Measurements from ENCODE around the gene C1QTNF1.
"Not testable (repeated sequence)": the region's sequence is repeated elsewhere in the genome, so short reads cannot be mapped to it uniquely, and the experiment has no call there.

Gene C1QTNF1

GRCh38 chr17:79052131-79052530 lies 28.2 kb downstream of the C1QTNF1 start:
- no peak for DNase-seq (ENCODE audit: low read depth, low spot score)

GRCh38 chr17:79053251-79053925 lies 29.4 kb downstream of the C1QTNF1 start:
- DNase-seq (ENCODE audit: low read depth, low spot score): peak; percentile 27

- DNase-seq (ENCODE audit: low read depth, low spot score): no peak
These were observed 30.4 kb downstream of the C1QTNF1 start for GRCh38 chr17:79054200-79054960.

DNA sequence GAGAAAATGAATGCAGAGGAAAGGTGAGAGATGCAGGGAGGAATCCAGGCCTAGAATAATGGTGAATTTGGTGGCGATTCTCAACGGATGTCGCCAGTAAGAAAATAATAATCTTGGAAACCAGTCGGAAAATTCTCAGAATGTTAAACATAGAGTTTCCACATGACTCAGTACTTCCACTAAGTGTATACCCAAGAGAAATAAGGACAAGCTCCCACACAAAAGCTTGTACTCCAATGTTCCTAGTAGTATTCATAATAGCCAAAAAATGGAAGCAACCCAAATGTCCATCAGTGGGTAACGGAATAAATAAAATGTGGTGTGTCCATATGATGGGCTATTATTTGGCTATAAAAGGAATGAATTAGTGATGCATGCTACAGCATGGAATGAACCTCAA lies 31.2 kb downstream of the C1QTNF1 start:
- no peak for DNase-seq (ENCODE audit: low read depth, low spot score)

GRCh38 chr17:79057737-79058385 lies 33.9 kb downstream of the C1QTNF1 start:
- no peak for DNase-seq (ENCODE audit: low read depth, low spot score)

- DNase-seq (ENCODE audit: low read depth, low spot score): no peak
These were observed 38.7 kb downstream of the C1QTNF1 start for GRCh38 chr17:79062691-79063090.

DNA sequence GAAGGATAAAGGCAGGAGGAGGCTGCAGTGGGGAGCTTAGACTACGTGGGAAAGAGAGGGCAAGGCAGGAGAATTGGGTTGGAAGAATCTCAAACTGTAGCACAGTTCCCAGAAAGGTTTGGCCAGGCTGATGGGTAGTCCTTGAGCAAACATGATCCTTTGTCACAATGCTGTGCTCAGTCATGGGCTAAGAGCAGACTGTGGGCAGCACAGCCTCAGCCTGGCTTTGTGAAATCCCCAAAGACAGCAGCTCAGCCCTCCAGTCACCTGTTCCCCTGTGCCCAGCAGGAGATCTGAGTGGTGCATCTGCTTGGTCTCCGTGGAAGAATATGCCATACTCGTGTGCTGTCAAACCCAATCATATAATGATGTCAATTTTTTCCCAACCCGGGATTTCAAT lies 40.1 kb downstream of the C1QTNF1 start:
- no peak for DNase-seq (ENCODE audit: low read depth, low spot score)

- no peak for DNase-seq (ENCODE audit: low read depth, low spot score)
These were observed 41.2 kb downstream of the C1QTNF1 start for GRCh38 chr17:79065105-79065670.

DNA sequence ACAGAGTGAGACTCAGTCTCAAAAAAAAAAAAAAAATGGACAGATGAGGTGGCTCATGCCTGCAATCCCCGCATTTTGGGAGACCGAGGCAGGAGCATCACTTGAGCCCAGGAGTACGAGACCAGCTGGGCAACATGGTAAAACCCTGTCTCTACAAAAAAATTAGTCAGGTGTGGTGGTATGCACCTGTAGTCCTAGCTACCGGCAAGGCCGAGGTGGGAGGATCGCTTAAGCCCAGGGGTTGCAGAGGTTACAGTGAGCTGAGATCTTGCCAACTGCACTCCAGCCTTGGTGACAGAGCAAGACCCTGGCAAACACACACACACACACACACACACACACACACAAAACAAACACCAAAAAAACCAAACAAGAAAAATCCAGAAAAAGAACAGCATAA lies 43.0 kb downstream of the C1QTNF1 start:
- no peak for DNase-seq (ENCODE audit: low read depth, low spot score)

- no peak for DNase-seq (ENCODE audit: low read depth, low spot score)
These were observed 46.4 kb downstream of the C1QTNF1 start for GRCh38 chr17:79070266-79070880.

DNA sequence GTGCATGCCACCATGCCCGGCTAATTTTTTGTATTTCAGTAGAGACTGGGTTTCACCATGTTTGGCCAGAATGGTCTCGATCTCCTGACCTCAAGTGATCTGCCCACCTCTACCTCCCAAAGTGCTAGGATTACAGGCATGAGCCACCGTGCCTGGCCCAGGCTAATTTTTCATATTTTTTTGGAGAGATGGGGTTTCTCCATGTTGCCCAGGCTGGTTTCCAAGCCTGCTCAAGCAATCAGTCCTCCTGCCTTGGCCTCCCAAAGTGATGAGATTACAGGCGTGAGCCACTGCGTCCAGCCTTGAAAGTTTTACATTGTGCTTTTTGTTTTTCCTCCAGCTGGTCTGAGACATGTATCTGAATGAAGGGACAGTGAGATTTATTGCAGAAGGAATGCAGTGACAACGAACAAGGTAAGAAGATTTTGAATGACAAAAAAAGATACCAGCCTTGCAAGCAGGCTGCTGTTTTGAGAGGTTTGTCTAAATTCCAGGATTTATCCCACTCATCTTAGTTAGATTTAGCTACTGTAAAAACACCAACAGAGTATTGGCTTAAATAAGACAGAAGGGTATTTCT lies 47.3 kb downstream of the C1QTNF1 start:
- DNase-seq (ENCODE audit: low read depth, low spot score): no peak

DNA sequence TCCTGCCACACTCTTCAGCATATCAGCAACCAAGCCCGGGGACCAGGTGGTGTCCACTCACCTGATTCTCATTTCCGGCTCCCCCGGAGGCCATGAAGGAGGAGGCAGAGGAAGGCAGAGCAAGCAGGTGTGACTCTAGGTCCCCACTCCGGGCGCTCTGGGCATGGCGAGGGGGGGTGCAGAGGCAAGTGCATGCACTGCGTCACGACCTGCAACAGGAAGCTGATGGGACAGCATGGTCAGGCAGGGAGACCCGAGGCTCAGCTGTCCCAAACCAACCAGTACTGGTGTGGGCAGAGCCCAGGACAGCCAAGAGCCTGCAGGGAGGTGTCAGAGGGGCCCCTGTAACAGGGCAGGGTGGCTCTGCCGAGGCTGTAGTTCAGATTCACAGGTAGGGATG lies 48.6 kb downstream of the C1QTNF1 start:
- DNase-seq (ENCODE audit: low read depth, low spot score): no peak

DNA sequence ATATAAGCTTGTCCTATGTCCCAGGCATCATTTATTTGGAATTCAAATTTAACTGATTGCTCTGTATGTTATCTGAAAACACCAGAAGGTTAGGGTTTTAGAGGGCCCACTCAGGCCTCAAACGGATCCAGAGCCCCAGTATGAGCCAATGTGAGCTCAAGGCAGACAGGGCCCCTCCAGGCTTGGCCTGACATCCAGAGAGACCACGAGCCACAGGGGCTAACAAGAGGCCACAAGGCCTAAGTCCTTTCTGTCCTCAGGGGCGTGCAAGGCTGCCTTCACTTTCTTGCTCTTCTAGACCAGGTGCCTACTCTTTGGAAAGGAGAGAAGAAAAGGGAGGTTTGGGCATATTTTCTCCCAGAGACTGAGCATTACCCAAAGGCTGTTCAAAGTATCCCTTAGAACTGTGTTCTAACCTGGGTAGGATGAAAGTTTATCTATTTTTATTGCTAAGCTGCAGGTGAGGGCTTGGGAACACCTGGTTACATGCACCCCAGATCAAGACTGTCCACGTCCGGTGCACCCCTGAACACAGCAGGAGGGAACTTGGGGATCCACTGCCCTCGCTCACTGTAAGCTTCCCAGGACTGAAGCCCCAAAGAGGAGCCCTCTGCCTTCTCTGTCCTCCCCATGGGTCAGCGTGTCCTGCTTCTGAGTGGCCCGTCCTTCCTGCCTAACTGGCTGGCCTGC lies 49.2 kb downstream of the C1QTNF1 start:
- DNase-seq (ENCODE audit: low read depth, low spot score): no peak

DNA sequence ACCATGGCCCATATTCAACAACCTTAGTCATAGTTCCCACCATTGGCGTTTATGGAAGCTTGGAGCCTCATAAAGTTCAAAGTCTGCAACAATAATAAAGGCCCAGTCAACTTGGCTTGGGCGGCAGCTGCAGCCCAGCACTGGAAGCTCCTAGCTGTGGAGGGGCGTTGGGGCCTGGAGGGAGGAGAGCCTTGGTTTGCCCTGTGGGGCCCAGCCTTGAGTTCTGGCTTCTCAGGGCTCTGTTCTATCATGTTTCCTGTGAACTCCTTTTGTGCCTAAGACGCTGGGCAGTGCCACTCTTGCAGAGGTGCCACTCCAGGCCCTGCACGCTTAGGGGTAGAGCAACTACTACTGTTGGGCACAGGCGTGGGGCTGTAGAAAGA lies 49.7 kb downstream of the C1QTNF1 start:
- no peak for DNase-seq (ENCODE audit: low read depth, low spot score)

- DNase-seq (ENCODE audit: low read depth, low spot score): not testable (repeated sequence)
These were observed 50.2 kb downstream of the C1QTNF1 start for GRCh38 chr17:79074121-79074648.

DNA sequence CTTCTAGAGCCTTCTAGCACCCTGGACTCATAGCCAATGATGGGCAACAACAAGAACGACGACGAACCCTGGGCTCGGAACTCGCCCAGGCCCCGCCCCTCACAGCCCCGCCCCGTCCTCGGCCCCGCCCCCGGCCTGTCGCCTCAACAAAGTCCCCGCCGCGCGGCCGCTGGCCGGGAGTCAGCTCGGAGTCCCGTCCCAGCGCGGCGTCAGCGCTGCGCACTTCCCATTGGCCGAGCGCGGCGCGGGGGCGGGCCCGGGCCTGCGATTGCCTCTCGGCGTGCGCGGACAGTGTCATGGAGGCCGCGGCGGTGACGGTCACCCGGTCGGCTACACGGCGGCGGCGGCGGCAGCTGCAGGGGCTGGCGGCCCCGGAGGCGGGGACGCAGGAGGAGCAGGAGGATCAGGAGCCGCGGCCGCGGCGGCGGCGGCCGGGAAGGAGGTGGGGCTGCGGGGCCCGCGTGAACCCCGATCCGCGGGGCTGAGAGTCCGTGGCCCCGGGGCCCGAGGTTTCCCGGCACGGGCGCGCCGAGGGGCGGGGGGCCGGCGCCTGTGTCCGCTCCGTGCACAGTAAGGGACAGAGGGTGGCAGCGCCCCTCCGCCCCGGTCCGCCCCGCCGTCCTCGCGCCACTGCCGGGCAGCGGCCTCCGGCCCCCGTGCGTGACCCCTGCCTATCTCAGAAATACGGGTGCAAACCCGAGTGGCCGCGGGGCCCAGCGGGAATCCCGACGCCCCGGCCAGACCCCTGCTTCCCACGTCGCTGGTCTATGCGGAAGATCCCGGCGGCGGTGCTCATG lies 50.9 kb downstream of the C1QTNF1 start, which contains the start of gene ENGASE:
TSS of gene ENGASE (plus strand) at position 176 of the 797 bp plus-strand sequence. CDS start at position 297, 121 bp downstream.
- DNase-seq (ENCODE audit: low read depth, low spot score): peak; percentile 97

DNA sequence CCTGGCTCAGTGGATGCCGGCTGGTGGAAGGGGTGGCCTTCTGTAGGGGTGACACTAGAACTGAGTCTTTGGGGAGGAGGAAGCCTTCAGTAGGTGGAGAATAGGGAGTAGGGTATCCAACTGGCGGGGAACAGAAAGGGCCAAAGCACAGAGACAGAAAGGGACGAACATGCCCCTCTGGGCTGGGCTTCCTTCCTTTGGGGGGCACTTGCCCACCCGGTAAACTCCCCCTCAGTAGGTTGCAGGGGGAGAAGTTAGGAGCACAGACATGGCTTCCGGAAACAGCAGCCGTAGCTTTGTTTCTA lies 51.4 kb downstream of the C1QTNF1 start:
- DNase-seq (ENCODE audit: low read depth, low spot score): no peak

DNA sequence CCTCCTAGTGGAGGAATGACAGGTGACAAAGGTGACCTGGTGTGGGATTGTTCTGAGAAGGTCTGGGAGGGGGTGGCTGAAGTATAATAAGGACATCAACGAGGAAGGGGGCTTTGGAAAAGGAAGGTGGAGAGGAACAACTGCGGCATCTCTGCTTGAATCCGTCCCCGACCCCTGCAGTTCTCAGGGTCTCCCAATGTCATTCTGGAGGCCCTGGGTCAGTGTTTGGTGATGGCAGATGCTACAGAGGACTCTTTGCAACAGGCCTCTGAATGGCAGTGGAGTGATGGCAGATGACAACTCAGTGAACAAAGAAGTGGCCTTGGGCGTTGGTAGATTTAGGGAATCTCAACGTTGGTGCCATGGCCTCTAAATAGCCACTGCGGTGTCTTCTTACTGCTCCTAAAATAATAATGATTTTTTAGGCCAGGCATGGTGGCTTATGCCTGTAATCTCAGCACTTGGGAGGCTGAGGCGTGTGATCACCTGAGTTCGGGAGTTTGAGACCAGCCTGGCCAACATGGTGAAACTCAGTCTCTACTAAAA lies 52.0 kb downstream of the C1QTNF1 start:
- no peak for DNase-seq (ENCODE audit: low read depth, low spot score)

GRCh38 chr17:79077587-79077986 lies 53.6 kb downstream of the C1QTNF1 start:
- no peak for DNase-seq (ENCODE audit: low read depth, low spot score)

Data from astrocyte of the hippocampus (primary cell).